ENCODE measurements around the gene MAPK7.

Gene MAPK7

DNA sequence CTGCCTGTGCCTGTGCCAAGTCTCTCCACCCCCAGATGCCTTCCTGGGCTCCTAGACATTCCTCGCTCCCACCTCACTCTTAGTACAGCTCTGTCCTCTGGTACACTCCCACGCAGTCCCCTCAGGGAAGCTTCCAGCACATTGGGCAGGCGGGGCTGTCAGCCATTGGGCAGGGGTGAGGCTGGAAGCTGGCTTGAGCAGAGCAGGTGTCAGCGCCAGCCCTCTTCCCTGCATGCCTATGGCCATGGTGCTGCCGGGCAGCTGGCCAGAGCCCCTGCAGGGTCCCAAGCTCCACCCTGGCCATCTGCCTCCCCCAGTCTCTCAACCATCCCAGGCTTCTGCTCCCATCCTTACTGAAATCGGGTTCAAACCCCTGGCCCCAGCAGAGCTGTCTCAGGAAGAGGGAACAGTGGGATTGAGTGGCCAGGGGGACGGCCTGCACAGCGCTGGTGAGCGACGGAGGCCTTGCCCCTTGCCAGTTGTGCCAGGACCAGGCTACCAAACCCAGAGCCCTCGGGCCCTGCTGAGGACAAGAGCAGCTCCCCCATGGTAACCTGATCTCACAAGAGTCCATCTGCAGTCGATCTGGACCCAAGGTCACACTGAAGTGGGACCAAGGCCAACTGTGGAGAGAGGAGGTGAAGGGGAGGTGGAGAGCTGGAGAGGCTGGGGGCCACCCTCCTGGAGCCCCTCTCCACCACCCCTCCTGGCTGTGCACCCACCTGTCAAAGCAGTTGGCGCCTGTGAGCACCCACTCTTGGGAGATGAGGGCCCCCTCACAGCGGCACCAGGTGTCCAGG lies 13.4 kb upstream of the MAPK7 start:
- DNase-seq: peak in 1 of 3 experiments; percentile 42

DNA sequence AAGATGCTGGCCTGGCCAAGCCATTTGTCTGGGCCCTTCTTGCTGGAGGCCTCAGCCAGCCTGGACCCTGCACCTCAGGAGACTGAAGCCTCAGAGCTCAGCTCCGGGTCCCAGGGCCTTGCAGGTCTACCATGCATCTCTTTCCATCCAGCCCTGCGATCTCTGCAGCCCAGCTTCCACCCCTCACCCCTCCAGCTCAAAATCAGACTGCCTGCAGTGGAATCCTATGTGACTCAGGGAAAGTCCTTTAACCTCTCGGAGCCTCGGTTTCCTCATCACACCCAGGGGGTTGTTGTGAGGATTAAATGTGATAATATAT lies 12.8 kb upstream of the MAPK7 start:
- no peak for DNase-seq

DNA sequence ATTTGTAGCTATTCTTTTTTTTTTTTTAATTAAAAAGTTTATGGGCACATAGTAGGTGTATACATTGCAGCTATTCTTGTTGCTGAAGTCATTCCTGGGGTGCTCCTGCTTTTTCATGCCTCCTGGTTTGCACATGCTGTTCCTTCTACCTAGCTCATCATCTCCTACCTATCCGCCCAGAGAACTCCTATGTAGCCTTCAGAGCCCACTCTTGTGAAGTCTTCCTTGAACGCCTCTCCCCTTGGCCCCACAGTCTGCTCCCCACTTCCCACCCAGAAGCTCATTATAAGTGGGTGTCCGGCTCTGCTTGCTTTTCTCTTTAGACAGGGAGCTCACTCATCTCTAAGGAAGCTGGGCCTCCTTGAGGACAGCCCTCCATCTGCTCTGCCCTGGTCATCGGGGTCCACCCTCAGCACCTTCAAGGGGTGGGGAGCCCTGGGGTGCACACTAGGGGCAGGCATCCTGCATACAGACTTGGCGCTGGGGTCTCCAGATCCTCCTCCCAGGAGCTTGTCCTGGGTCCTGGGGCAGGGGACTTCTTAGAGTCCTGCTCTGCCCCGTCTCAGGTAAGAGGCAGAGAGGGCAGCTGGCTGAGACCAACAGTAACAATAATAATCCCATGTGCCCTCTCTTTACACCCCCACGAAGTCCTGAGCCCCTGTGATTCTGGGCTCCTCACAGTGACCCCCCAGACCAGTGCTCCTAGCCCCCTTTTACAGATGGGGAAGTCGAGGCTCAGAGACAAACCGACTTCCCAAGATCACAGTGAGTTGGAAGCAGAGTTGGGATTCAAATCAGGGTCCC lies 12.3 kb upstream of the MAPK7 start:
- no peak for DNase-seq

DNA sequence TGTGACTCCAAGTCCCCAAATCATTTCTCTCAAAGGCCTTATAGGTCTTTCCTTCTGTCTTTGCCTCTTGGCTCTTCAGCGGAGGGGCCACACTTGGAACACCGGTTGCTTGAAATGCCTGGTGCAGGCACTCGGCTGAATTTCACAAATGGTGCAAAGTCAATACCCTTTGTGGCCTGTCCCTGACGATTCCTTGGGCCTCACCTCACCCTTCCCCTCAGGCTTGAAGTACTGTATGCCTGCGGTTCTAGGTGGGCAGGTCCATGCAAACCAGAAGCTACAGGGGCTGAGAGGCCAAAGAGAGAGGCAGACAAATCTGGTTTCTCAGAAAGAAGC lies 11.7 kb upstream of the MAPK7 start:
- DNase-seq: no peak

DNA sequence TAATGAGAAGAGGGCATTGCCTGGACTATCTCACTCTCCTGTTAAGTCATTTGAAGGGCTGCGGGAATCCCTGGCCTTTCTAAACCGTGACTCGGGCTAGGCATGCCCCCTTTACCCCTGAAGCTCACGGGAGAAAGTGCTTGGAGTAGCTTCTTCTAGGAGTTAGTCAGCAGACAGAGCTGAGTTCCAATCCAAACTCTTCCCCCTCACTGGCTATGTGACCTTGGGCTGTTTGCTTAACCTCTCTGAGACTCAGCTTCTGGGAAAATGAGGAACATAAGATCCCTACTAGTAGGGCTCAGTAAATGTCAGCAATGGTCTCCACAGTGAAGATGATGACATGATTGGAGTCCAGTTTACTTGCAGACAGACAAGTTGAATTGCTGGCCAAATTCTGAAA lies 10.1 kb upstream of the MAPK7 start:
- DNase-seq: no peak

DNA sequence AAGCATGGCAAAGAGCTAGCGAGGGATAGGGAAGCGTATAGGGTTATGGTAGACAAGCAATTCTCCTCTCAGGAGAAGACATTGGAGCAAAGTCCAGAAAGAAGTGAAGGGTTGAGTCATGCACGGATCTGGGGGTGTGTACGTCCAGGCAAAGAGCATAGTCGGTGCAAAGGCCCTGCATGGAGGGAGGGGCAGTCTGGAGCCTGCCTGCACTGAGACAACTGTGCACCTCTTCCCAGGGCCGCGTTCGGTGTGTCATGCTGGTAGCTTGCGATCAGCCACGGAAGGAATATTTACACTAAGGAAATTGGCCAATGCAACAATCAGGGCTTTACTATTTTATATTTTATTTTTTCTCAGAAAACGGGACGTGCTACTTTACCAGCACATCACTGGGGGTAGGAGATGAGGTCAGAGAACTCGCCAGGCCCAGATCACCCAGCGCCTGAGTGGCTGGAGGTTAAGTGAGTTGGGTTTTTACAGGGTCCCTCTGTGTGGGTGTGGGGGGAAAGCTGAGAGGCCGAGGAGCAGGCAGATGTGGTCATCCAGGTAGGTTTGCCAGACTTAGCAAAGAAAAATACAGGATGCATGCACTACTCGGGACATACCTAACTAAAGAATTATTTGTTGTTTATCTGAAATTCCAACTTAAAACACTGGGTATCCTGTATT lies 9.1 kb upstream of the MAPK7 start:
- DNase-seq: no peak

DNA sequence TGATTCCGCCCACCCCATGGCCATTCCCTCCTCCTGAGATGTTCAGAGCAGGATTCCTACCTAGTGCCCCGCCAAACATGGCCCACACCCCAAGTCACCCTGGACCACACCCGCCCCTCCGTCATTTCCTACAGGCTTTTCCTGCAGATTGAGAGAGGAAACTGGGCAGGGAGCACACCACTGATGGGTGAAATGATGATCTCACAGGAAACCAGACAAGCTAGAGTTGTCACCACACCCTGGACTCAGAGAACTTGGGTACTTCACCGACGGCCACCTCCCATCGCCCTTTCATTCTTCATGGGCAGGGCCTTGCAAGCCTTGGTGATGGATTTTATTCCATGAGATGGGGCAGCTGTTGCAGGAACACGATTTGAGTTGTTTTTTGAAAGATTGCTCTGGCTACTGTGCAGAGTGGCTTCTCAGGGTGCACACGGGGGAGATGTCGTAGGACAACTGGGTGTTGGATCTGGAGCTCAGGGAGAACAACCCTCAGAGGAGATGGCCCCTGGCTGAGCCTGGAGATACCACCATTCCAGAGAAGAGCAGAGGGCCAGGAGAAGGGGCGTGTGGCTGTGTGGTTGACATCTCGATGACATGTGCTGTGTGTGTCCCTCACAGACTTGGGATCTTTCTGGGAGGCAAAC lies 8.3 kb upstream of the MAPK7 start:
- DNase-seq: no peak

DNA sequence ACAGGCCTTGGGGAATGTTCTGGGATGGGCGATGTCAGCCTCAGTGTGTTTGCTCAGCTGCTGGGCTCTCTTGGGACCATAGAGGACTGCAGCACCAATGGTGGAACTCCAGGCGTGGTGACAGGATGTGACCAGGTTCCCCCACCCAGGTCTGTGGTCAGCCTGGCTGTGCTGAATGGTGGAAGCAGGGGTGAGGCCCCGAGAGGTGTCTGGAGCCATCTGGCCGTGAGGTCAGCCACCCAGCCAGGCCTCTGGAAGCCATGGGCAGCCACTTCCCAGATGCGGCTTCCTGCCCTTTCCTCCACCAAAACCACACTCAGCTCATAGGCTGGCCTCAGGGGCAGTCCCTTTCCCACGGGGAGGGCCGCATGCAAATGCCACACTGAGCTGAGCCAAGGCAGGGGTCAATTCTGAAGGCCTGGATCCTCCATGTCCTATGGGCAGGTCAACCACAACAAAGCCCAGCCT lies 7.8 kb upstream of the MAPK7 start:
- no peak for DNase-seq

DNA sequence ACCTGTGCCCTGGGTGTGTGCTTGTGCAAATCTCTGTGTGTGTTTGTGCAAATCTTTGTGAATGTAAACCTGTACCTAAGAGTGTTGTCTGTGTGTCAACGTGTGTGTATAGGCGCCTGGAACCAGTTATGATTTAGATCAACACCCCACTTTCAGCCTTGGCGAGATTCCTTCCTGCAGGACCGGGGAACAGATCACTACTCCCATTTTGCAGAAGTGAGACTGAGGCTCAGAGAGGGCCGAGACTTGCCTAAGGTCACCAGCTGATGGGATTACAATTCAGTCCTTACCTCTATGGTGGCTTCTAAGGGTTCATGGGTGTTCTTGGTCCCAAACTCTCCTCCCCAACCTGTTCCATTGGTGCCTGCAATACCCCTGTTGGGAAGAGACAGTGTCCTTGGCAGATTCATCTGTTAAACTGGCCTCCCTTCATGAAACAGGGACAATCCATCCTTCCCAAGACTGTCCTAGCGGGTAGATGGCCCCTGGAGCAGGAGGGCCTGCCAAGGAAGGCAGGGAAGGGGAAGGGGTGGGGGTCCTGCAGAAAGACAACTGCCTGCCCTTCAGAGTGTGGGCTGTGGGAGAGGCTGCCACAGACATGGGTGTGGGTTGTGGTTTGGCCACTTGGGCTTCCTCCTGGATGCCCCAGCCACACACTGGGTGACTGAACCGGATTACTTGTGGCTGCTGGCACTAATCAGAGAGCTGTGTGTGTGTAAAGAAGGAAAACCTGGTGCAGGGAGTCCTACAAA lies 6.9 kb upstream of the MAPK7 start:
- no peak for DNase-seq

DNA sequence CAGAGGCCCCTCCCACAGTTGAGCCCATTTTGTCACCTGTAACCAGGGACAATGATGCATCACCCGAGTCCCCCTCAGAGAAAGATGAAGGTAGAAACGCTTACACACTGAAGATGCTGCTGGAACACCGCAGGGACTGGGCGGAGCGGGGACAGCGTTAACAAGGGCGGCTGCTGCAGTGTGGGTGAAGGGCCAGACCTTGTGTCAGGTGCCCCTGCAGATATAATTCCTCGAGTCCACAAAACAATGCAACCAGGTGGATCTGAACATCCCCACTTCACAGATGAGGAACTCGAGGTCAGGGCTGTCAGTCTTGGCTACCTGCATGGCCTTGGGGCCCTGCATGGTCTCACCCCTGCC lies 6.3 kb upstream of the MAPK7 start:
- no peak for DNase-seq

DNA sequence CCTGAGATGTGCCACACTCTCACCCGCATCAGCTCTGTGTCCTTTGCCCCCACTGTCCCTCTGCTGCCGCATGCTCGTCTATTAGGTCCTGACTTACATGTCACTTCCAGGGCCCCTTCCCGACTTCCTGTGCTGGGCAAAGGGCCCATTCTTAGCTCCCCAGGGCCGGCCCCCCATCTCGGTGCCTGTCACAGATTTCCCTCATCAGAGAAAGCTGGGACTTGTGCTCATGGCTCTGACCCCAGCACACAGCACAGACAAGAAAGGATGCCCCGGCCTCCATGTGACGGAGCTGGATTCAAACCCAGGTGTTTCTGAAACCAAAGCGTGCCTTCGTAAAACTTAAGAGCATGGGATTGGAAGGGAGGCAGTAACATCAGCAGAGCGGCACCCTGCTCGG lies 5.9 kb upstream of the MAPK7 start:
- no peak for DNase-seq

DNA sequence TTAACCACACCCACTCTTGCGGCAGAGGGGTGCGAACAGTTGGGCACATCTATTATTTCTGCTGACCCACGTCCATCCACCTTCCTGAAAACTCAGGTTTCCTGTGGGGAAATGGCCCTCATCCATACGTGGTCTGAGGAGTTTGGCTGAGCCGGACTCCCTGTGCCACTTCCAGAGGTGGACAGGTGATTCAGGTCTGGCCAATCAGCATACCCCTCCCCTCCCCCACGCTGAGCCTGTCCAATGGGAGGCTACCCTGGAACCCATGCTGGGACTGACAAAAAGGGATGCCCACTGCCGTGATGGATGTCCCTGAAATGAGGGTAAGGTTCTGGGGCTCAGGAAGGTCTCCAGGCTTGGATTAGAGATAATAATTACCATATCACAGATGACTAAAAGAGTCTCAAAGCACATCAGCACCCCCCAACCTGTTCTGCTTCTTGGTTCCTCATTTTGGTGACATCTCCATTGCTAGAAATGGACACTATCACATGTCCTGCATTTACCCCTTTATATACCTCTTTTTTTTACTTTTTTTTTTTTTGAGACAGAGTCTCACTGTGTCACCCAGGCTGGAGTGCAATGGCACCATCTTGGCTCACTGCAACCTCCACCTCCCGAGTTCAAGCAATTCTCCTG lies 5.3 kb upstream of the MAPK7 start:
- no peak for DNase-seq

DNA sequence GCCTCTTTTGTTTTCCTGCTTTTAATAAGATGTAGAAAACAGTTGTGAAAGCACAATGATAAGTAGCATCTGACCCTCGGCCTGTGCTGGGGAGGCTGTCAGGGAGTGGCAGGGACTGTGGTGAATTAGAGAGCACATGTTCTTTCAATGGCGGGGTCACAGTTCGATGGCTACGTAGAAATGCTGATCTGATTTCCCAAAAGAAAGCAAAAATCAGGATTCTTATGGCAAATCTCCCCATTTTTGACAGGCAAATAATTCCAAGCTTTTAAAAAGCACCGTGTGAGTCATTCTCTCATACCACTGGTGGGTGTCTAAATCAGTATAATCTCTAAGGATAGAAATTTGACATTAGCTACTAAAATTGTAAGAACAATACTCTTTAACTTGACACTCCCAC lies 4.2 kb upstream of the MAPK7 start:
- no peak for DNase-seq

DNA sequence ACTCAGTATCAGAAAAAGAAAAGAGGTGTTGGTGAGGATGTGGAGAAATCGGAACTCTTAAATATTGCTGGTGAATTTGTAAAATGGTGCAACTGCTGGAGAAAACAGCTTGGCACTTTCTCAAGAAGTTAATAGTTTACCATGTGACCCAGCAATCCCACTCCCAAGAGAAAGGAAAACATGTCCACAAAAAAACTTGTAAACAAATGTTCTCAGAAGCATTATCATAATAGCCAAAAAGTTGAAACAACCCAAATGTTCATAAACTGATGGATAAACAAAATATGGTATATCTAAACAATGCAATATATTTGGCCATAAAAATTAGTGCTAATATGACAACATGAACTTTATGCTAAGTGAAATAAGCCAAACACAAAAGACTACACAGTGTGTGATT lies 2.6 kb upstream of the MAPK7 start:
- DNase-seq: no peak

DNA sequence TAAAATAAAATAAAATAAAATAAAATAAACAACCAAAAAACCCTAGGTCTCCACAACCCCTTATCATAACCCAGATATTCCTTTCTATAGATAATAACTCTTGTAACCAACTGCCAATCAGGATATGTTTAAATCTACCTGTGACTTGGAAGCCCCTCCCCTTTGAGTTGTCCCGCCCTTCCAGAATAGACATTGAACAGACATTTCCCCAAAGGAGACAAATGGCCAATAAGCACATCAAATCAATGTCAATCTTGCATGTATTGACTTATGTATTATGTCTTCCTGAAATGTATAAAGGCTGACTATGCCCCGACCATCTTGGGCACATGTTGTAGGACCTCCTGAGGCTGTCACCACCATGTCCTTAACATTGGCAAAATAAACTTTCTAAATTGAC lies 1.5 kb upstream of the MAPK7 start:
- peak; percentile 4 to 33 (median 4) for DNase-seq

DNA sequence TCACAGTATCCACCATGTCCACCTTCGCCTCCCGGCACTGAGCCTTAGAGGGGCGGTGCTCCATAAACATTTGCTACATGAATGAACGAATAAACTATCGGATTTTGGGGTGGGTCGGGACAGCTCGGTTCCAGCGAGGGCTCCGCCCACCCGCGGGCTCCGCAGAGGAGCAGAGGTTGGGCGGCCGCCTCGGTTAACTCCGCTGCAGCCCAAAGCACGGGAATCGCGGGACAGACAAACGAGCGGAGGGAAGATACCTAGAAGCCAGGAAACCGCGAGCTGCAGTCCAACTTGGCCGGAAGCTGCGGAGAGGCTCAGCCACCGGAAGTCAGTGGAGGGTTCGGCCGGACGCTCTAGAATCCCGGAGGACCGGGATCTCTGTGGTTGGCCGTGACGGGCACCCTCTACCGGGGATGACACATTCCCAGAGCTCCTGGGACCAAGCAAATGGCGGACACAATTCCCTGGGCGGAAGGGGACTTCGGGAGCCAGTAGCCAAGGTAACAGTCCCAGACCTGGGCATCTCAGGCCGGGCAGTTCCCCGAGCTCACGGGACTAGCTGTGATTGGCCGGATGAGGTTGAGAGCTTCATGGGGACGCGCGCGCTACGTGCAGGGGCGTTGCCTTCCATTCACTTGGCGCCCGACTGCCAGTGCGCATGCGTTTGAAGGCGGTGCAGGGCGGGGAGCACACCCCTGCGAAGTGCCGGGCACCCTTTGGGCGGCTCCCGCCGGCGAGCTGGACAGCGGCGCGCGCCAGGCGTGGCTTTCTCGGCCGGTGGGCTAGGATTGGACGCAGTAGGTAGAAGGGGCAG lies 489 bp upstream of the MAPK7 start:
- DNase-seq: peak; percentile 93 to 97 (median 96)

DNA sequence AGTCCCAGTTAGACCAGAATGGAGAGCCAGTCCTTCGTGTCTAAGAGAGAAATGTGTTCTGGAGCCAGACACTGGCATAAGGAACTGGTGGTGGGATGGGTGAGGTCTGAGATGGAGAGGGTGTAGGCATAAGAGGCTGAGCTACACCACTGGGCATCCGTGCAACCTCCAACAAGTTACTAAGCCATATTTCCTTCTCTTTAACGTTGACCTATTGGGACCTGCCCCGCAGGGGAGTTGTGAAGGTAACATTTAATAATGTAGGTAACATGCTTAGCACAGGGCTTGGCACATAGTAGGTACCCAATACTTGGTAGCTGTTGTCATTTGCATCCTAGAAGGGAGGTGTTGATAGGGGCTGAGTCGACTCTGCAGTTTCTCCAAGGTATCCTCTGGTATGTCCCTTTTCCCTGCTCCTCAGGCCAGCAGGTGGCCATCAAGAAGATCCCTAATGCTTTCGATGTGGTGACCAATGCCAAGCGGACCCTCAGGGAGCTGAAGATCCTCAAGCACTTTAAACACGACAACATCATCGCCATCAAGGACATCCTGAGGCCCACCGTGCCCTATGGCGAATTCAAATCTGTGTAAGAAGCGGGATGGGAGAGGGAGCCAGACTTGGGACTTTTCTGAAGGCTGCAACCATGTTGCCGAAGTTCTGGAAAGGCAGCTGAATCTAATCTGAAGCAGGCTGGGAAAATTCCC lies 1.2 kb downstream of the MAPK7 start:
- no peak for DNase-seq

DNA sequence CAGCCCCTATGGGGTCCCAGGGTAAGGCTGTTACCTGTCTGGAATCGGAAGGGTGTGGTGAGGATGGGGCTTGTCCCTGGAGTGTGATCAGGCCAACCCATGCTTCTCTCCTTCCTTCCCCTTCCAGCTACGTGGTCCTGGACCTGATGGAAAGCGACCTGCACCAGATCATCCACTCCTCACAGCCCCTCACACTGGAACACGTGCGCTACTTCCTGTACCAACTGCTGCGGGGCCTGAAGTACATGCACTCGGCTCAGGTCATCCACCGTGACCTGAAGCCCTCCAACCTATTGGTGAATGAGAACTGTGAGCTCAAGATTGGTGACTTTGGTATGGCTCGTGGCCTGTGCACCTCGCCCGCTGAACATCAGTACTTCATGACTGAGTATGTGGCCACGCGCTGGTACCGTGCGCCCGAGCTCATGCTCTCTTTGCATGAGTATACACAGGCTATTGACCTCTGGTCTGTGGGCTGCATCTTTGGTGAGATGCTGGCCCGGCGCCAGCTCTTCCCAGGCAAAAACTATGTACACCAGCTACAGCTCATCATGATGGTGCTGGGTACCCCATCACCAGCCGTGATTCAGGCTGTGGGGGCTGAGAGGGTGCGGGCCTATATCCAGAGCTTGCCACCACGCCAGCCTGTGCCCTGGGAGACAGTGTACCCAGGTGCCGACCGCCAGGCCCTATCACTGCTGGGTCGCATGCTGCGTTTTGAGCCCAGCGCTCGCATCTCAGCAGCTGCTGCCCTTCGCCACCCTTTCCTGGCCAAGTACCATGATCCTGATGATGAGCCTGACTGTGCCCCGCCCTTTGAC lies 2.4 kb downstream of the MAPK7 start:
- DNase-seq: no peak

DNA sequence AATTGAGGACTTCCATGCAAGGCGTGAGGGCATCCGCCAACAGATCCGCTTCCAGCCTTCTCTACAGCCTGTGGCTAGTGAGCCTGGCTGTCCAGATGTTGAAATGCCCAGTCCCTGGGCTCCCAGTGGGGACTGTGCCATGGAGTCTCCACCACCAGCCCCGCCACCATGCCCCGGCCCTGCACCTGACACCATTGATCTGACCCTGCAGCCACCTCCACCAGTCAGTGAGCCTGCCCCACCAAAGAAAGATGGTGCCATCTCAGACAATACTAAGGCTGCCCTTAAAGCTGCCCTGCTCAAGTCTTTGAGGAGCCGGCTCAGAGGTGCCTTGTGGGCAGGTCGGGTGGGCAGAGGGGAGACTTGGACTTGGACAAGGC lies 3.1 kb downstream of the MAPK7 start:
- no peak for DNase-seq

Data from NCI-H1417 (cell line).